ENCODE results near the gene CRB3. TPM values are rescaled to one million over a fixed set of nuclear protein-coding genes. Genes with fewer than 3 reads are reported as not detected.

CRB3 gene
- total and polyA plus RNA-seq, 2 of the 4 experiments (the other 2 are of a cell fraction) = not detected

DNA sequence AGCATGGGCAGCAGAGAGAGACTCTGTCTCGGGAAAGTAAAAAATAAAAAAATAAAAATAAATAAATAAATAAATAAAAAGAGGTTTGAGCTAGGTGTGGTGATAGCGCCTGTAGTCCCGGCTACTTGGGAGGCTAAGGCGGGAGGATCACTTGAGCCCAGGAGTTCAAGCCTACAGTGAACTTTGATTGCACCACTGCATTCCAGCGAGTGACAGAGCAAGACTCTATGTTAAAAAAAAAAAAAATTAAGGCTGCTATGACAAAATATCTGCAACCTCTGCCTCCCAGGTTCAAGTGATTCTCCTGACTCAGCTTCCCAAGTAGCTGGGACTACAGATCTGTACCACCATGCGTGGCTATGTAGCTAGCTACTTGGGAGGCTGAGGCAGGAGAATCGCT, 20.8 kb downstream of the CRB3 start:
- no peak overlapping the region for H2BK15ac ChIP-seq (ENCODE audit: low read depth, low read length)
- no peak overlapping the region for H2BK5ac ChIP-seq (ENCODE audit: low read depth, low read length, poor library complexity, severe bottlenecking)
- BruUV-seq (replicated peaks) = no TSS peak
- no peaks in the 10 kb centered on the region for H3K27me3 ChIP-seq (ENCODE audit: control insufficient read depth, insufficient read depth, low read length)
- no peaks in the 10 kb centered on the region for H3K9me1 ChIP-seq (ENCODE audit: insufficient read depth, low read length)
- no peak overlapping the region for H3K14ac ChIP-seq (replicated peaks; ENCODE audit: low read depth, low read length)
- no peak overlapping the region for H3K4me3 ChIP-seq (ENCODE audit: insufficient read depth, low read depth, low read length)
- dilution Hi-C loops (cut with HindIII; ENCODE audit: low sequenced_read_pairs, unreplicated experiment) (no loop called here), intact Hi-C loops (cut with micrococcal nuclease) (no loop called here), in situ Hi-C loops (cut with MboI; ENCODE audit: low sequenced_read_pairs) (no loop called here)
- H3K9me3 ChIP-seq (ENCODE audit: control insufficient read depth, insufficient read depth, low read length) = no peaks in the 10 kb centered on the region
- no peak for DNase-seq
- no peak overlapping the region for H2AK9ac ChIP-seq (replicated peaks; ENCODE audit: low read depth, low read length, poor library complexity)
- no peak overlapping the region for H2AK5ac ChIP-seq (ENCODE audit: low read depth, low read length)
- H3K36me3 ChIP-seq (ENCODE audit: control insufficient read depth, insufficient read depth, low read length) = no peaks in the 10 kb centered on the region
- no peak overlapping the region for H3K4me2 ChIP-seq (ENCODE audit: low read depth, low read length)
- no peak overlapping the region for H4K5ac ChIP-seq (ENCODE audit: low read depth, low read length)
- CTCF ChIA-PET = no interaction called here
- POLR2A ChIA-PET (ENCODE audit: unreplicated experiment) = no interaction called here
- ATAC-seq (ENCODE audit: low read depth) = no peak
- H3K4me1 ChIP-seq (ENCODE audit: control insufficient read depth, insufficient read depth, low read length) = no peaks in the 10 kb centered on the region
- H2BK120ac ChIP-seq (ENCODE audit: low read depth, low read length) = no peak overlapping the region
- no peak overlapping the region for H3K56ac ChIP-seq (ENCODE audit: extremely low read depth, insufficient read depth, low read length)
- H4K91ac ChIP-seq (ENCODE audit: insufficient read depth, low read depth, low read length) = no peak overlapping the region
- no peak overlapping the region for H2AFZ ChIP-seq (replicated peaks; ENCODE audit: low read length, poor library complexity)
- no peak overlapping the region for H3K23ac ChIP-seq (ENCODE audit: low read depth, low read length)
- 100% methylated on average over 1 of the region's 7 CpGs; no CpG with 5 or more reads in 1 of the 2 experiments for WGBS, 2 experiments (ENCODE audit: extremely low coverage in 2 of 2, insufficient read length in 1 of 2)
- no peak overlapping the region for H3K27ac ChIP-seq (ENCODE audit: insufficient read depth, low read length)
- H3K79me1 ChIP-seq (ENCODE audit: low read depth in 1 of 2, low read length in 2 of 2) = no peaks in the 10 kb centered on the region
- no peak for TF ChIP-seq RAD21 (IDR thresholded peaks at IDR 0.05; ENCODE audit: low read length)
- TF ChIP-seq, protein P1, sequence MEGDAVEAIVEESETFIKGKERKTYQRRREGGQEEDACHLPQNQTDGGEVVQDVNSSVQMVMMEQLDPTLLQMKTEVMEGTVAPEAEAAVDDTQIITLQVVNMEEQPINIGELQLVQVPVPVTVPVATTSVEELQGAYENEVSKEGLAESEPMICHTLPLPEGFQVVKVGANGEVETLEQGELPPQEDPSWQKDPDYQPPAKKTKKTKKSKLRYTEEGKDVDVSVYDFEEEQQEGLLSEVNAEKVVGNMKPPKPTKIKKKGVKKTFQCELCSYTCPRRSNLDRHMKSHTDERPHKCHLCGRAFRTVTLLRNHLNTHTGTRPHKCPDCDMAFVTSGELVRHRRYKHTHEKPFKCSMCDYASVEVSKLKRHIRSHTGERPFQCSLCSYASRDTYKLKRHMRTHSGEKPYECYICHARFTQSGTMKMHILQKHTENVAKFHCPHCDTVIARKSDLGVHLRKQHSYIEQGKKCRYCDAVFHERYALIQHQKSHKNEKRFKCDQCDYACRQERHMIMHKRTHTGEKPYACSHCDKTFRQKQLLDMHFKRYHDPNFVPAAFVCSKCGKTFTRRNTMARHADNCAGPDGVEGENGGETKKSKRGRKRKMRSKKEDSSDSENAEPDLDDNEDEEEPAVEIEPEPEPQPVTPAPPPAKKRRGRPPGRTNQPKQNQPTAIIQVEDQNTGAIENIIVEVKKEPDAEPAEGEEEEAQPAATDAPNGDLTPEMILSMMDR (conservative IDR thresholded peaks at IDR 0.05; ENCODE audit: low read depth, low read length) = no peak
- TF ChIP-seq, protein P2, sequence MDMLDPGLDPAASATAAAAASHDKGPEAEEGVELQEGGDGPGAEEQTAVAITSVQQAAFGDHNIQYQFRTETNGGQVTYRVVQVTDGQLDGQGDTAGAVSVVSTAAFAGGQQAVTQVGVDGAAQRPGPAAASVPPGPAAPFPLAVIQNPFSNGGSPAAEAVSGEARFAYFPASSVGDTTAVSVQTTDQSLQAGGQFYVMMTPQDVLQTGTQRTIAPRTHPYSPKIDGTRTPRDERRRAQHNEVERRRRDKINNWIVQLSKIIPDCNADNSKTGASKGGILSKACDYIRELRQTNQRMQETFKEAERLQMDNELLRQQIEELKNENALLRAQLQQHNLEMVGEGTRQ (IDR thresholded peaks at IDR 0.05; ENCODE audit: low read depth, low read length) = no peak
- no peak for TF ChIP-seq MXI1 (IDR thresholded peaks at IDR 0.05; ENCODE audit: borderline replicate concordance, low read depth, low read length)
- TF ChIP-seq BHLHE40 (IDR thresholded peaks at IDR 0.05; ENCODE audit: low read depth, low read length) = no peak
- TF ChIP-seq POLR2A (IDR thresholded peaks at IDR 0.05; ENCODE audit: low read depth, low read length) = no peak
- TF ChIP-seq CEBPB (IDR thresholded peaks at IDR 0.05; ENCODE audit: low read depth, low read length) = no peak
- TF ChIP-seq, protein P3, sequence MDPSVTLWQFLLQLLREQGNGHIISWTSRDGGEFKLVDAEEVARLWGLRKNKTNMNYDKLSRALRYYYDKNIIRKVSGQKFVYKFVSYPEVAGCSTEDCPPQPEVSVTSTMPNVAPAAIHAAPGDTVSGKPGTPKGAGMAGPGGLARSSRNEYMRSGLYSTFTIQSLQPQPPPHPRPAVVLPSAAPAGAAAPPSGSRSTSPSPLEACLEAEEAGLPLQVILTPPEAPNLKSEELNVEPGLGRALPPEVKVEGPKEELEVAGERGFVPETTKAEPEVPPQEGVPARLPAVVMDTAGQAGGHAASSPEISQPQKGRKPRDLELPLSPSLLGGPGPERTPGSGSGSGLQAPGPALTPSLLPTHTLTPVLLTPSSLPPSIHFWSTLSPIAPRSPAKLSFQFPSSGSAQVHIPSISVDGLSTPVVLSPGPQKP (IDR thresholded peaks at IDR 0.05; ENCODE audit: borderline replicate concordance, low read depth, low read length) = no peak
- TF ChIP-seq RFX5 (IDR thresholded peaks at IDR 0.05; ENCODE audit: low read depth, low read length) = no peak
- no peak for TF ChIP-seq MAZ (IDR thresholded peaks at IDR 0.05; ENCODE audit: borderline replicate concordance, low read depth, low read length)
- TF ChIP-seq FOS (IDR thresholded peaks at IDR 0.05; ENCODE audit: low read depth, low read length) = no peak
- no peak for TF ChIP-seq NFE2L2 (IDR thresholded peaks at IDR 0.05; ENCODE audit: low read depth, low read length)
- TF ChIP-seq RCOR1 (IDR thresholded peaks at IDR 0.05; ENCODE audit: insufficient replicate concordance, low read length) = no peak
- TF ChIP-seq SMC3 (IDR thresholded peaks at IDR 0.05; ENCODE audit: low read depth, low read length) = no peak
- no peak for TF ChIP-seq CHD1 (IDR thresholded peaks at IDR 0.05; ENCODE audit: low read depth, low read length)
- no peak for TF ChIP-seq MAFK (IDR thresholded peaks at IDR 0.05; ENCODE audit: low read depth, low read length)
- H4K20me1 ChIP-seq (ENCODE audit: insufficient read depth, low read length) = no peaks in the 10 kb centered on the region
- H3K18ac ChIP-seq (ENCODE audit: low read depth, low read length) = no peak overlapping the region
- H2BK20ac ChIP-seq (ENCODE audit: low read depth, low read length) = no peak overlapping the region
- H3K9ac ChIP-seq (ENCODE audit: low read depth, low read length) = no peak overlapping the region
- no peak overlapping the region for H3K4ac ChIP-seq (ENCODE audit: low read depth, low read length)
- no peak overlapping the region for H4K8ac ChIP-seq (ENCODE audit: low read depth in 2 of 2, low read length in 2 of 2)
